Measurements from ENCODE around the gene CD74.

- TF ChIP-seq CTCF (IDR thresholded peaks at IDR 0.05; ENCODE audit: low read depth, low read length) (no peak), EZH2phosphoT487 (IDR thresholded peaks at IDR 0.05; ENCODE audit: low read depth) (no peak)
Measured at GRCh38 chr5:150440948-150441812, 28.5 kb upstream of the CD74 start.

Data from OCI-LY3 (cell line).